ENCODE results near the gene YEATS2. TPM values are rescaled to one million over a fixed set of nuclear protein-coding genes. Genes with fewer than 3 reads are reported as not detected.

Gene YEATS2
- polyA plus RNA-seq, 3 donors: 4.2 to 33.0 (median 5.0) TPM

GRCh38 chr3:183714622-183715021 is 17.0 kb downstream of the YEATS2 start:
- no peaks in the 10 kb centered on the region for H3K27me3 Mint-ChIP-seq (ENCODE audit: low read depth in 3 of 3)
- intact Hi-C loops (cut with micrococcal nuclease): no loop called here
- H3K79me2 ChIP-seq (ENCODE audit: insufficient read depth, low read length): peaks cover 57% of the 10 kb centered on the region
- DNase-seq: no peak
- TF ChIP-seq CTCF (IDR thresholded peaks at IDR 0.05): no peak
- no peaks in the 10 kb centered on the region for H3K9me3 Mint-ChIP-seq
- no peak overlapping the region for H3K4me3 ChIP-seq (replicated peaks in 1 of 3; ENCODE audit: low read depth in 2 of 3, low read length in 3 of 3)
- H3K4me2 ChIP-seq (replicated peaks; ENCODE audit: extremely low read depth, low read length, poor library complexity, severe bottlenecking): no peak overlapping the region
- peaks cover 34 to 39% of the 10 kb centered on the region in 2 donors for H3K36me3 ChIP-seq (replicated peaks in 1 of 2; ENCODE audit: control insufficient read depth in 1 of 2, insufficient read depth in 2 of 2, low read length in 2 of 2)
- H3K4me1 ChIP-seq (ENCODE audit: control insufficient read depth in 1 of 2, insufficient read depth in 2 of 2, low read length in 2 of 2): peaks cover 0 to 3% of the 10 kb centered on the region in 2 donors
- H3K27ac Mint-ChIP-seq: peak overlapping the region in 1 of 7 donors; percentile 12
- H4K20me1 ChIP-seq (ENCODE audit: insufficient read depth, low read length): peaks cover 38% of the 10 kb centered on the region
- no peak overlapping the region for H3K9ac ChIP-seq (ENCODE audit: insufficient read depth, low read length, poor library complexity, severe bottlenecking)
- no peaks in the 10 kb centered on the region for H3K9me3 ChIP-seq (replicated peaks in 1 of 2; ENCODE audit: control insufficient read depth in 1 of 2, insufficient read depth in 1 of 2, low read length in 2 of 2)
- peaks cover 7% of the 10 kb centered on the region for H3K4me1 Mint-ChIP-seq
- no peak overlapping the region for H2AFZ ChIP-seq (ENCODE audit: insufficient read depth, low read depth, low read length, poor library complexity, severe bottlenecking)
- no peaks in the 10 kb centered on the region for H3K27me3 ChIP-seq (ENCODE audit: control insufficient read depth in 2 of 2, insufficient read depth in 2 of 2, low read length in 2 of 2)
- peaks cover 30 to 40% of the 10 kb centered on the region in 2 donors for H3K36me3 Mint-ChIP-seq
- no peak overlapping the region for H3K27ac ChIP-seq (ENCODE audit: low read depth in 1 of 2, low read length in 2 of 2)
- H3K4me3 Mint-ChIP-seq: no peak overlapping the region

GRCh38 chr3:183718012-183718411 is 20.4 kb downstream of the YEATS2 start:
- Histone ChIP-seq H3K9ac (ENCODE audit: insufficient read depth, low read length, poor library complexity, severe bottlenecking) (no peak overlapping the region), H3K4me1 (ENCODE audit: control insufficient read depth in 1 of 2, insufficient read depth in 2 of 2, low read length in 2 of 2) (peaks cover 0 to 3% of the 10 kb centered on the region in 2 donors), H3K4me3 (replicated peaks in 1 of 3; ENCODE audit: low read depth in 2 of 3, low read length in 3 of 3) (no peak overlapping the region), H3K9me3 (replicated peaks in 1 of 2; ENCODE audit: control insufficient read depth in 1 of 2, insufficient read depth in 1 of 2, low read length in 2 of 2) (no peaks in the 10 kb centered on the region), H4K20me1 (ENCODE audit: insufficient read depth, low read length) (peaks cover 21% of the 10 kb centered on the region), H3K79me2 (ENCODE audit: insufficient read depth, low read length) (peaks cover 24% of the 10 kb centered on the region), H3K27ac (ENCODE audit: low read depth in 1 of 2, low read length in 2 of 2) (no peak overlapping the region), H3K27me3 (ENCODE audit: control insufficient read depth in 2 of 2, insufficient read depth in 2 of 2, low read length in 2 of 2) (no peaks in the 10 kb centered on the region), H2AFZ (ENCODE audit: insufficient read depth, low read depth, low read length, poor library complexity, severe bottlenecking) (no peak overlapping the region), H3K4me2 (replicated peaks; ENCODE audit: extremely low read depth, low read length, poor library complexity, severe bottlenecking) (no peak overlapping the region), H3K36me3 (replicated peaks in 1 of 2; ENCODE audit: control insufficient read depth in 1 of 2, insufficient read depth in 2 of 2, low read length in 2 of 2) (peaks cover 65 to 72% of the 10 kb centered on the region in 2 donors)
- Mint-ChIP-seq H3K27me3 (ENCODE audit: low read depth in 3 of 3) (no peaks in the 10 kb centered on the region), H3K4me3 (no peak overlapping the region), H3K36me3 (peaks cover 55 to 70% of the 10 kb centered on the region in 2 donors), H3K9me3 (no peaks in the 10 kb centered on the region), H3K27ac (no peak overlapping the region), H3K4me1 (peaks cover 7% of the 10 kb centered on the region)
- intact Hi-C loops (cut with micrococcal nuclease): no loop called here
- TF ChIP-seq CTCF (IDR thresholded peaks at IDR 0.05): no peak
- WGBS (ENCODE audit: insufficient coverage): no CpG with 5 or more reads among the region's 3 CpGs
- no peak for DNase-seq
